ENCODE results near the gene GPR132.

DNA sequence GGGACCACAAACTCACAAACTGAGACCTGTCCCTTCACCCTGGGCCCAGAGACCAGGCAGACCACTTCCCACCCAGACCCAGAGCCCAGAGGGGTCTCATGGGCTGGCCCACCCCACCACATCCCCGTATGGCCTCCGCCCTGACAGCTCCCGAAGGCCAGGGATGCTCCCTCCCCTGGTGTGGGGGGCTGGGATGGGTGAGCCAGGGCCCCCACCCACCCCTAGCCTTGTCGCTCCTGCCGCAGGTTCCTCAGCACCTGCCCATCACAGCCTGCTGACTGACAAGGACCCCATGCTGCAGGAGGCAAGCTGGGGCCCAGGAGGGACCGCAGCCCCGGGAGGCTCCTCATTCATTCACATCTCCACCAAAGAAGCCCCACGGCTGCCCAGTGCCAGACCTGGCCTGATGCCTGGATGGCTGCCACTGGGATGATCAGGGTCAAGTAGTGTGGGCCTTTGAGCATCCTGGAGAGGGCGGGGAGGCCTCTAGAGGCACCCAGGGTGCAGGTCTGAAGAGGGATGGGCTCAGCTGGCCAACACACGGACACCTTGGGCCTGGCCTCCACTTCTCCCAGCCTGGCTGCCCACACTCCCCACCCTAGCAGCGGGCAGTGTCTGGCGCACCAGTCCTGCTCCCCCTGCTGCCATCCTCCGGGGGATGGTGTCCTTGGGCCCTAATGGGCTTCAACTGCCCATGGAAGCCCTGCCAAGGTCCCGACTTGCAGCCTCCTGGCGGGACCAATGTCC, 24.7 kb upstream of the GPR132 start:
- TF ChIP-seq RBAK (CRISPR knock-in tag; IDR thresholded peaks at IDR 0.05) (no peak), POLR2A (IDR thresholded peaks at IDR 0.05; ENCODE audit: insufficient read depth in 1 of 2, low read depth in 2 of 2, low read length in 2 of 2) (no peak), GABPA (IDR thresholded peaks at IDR 0.05; ENCODE audit: low read depth, low read length) (no peak), GABPA (CRISPR knock-in tag; IDR thresholded peaks at IDR 0.05; ENCODE audit: low read depth) (no peak), ZNF724P (CRISPR knock-in tag; IDR thresholded peaks at IDR 0.05; ENCODE audit: borderline replicate concordance) (no peak), SUZ12 (IDR thresholded peaks at IDR 0.05; ENCODE audit: low read depth, low read length) (no peak), EZH2 (conservative IDR thresholded peaks at IDR 0.05; ENCODE audit: low read depth, low read length) (no peak), MZF1 (CRISPR knock-in tag; IDR thresholded peaks at IDR 0.05; ENCODE audit: borderline replicate concordance) (no peak), KDM4B (CRISPR knock-in tag; IDR thresholded peaks at IDR 0.05) (no peak), FOXA1 (IDR thresholded peaks at IDR 0.05) (no peak), FOXA1 (CRISPR knock-in tag; IDR thresholded peaks at IDR 0.05) (no peak)
- TF ChIP-seq, protein P1, sequence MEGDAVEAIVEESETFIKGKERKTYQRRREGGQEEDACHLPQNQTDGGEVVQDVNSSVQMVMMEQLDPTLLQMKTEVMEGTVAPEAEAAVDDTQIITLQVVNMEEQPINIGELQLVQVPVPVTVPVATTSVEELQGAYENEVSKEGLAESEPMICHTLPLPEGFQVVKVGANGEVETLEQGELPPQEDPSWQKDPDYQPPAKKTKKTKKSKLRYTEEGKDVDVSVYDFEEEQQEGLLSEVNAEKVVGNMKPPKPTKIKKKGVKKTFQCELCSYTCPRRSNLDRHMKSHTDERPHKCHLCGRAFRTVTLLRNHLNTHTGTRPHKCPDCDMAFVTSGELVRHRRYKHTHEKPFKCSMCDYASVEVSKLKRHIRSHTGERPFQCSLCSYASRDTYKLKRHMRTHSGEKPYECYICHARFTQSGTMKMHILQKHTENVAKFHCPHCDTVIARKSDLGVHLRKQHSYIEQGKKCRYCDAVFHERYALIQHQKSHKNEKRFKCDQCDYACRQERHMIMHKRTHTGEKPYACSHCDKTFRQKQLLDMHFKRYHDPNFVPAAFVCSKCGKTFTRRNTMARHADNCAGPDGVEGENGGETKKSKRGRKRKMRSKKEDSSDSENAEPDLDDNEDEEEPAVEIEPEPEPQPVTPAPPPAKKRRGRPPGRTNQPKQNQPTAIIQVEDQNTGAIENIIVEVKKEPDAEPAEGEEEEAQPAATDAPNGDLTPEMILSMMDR (CRISPR knock-in tag; IDR thresholded peaks at IDR 0.05) = no peak
- TF ChIP-seq, protein P2, sequence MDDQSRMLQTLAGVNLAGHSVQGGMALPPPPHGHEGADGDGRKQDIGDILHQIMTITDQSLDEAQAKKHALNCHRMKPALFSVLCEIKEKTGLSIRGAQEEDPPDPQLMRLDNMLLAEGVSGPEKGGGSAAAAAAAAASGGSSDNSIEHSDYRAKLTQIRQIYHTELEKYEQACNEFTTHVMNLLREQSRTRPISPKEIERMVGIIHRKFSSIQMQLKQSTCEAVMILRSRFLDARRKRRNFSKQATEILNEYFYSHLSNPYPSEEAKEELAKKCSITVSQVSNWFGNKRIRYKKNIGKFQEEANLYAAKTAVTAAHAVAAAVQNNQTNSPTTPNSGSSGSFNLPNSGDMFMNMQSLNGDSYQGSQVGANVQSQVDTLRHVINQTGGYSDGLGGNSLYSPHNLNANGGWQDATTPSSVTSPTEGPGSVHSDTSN (CRISPR knock-in tag; IDR thresholded peaks at IDR 0.05; ENCODE audit: borderline replicate concordance) = no peak
- TF ChIP-seq, protein P3, sequence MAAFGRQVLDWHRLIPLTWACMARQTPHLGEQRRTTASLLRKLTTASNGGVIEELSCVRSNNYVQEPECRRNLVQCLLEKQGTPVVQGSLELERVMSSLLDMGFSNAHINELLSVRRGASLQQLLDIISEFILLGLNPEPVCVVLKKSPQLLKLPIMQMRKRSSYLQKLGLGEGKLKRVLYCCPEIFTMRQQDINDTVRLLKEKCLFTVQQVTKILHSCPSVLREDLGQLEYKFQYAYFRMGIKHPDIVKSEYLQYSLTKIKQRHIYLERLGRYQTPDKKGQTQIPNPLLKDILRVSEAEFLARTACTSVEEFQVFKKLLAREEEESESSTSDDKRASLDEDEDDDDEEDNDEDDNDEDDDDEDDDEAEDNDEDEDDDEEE (CRISPR knock-in tag; IDR thresholded peaks at IDR 0.05) = no peak

All from HepG2 (cell line).